Vagina (tissue), 2 donors: ENCODE results near the gene ARHGEF39.

Experiments
- POLR2A ChIP-seq, 2 donors: fragments of 450-650 bp; IDR thresholded peaks; one replicate each; pipeline ENCODE4 v1.6.1; 2017; ENCODE audit warnings: antibody characterized with exemption in 2 of 2, mild to moderate bottlenecking in 2 of 2, moderate library complexity in 2 of 2
- TF ChIP-seq, protein P1 (sequence below), 3 experiments: fragments of 450-650 bp in 2 of 3; fragments of 200-600 bp in 1 of 3; sonication (generic) in 1 of 3; IDR thresholded peaks; one replicate each; pipeline ENCODE4 v1.5.1; 2017 to 2019; ENCODE audit warnings: antibody characterized with exemption in 3 of 3, mild to moderate bottlenecking in 2 of 3, moderate library complexity in 2 of 3

DNA sequence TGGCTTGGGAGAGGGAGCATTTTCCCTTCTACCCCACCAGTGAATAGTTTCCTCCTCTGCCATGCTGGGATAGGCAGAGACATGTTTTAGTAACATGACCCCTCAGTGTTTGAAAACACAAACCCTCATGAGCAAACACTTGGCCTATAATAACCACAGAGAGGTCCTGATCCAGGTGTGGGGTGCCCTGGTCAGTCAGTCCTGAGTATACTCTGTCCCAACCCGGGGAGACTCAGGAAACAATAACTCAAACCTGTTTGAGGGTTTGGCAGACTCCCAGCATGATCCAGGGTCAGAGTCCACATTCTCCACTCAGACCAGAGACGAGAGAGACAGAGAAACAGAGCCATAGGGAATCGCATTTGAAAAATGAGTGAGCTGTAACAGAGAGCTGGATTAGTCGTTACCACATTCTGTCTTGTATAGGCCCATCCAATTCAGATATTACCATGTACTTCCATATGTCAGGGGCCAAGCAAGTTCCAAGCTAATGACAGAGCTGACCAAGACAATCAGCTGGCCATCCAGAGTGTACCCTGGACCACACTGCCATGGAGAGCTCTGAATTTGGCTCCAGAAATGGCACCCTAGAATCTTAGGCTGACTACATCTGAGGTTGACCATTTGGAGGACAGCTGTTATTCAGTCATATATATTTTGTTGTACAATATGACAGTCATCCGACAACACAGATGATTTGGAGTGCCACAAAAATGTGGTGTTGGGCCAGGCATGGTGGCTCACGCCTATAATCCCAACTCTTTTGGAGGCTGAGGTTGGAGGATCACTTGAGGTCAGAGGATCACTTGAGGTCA, 4.5 kb upstream of the ARHGEF39 start:
- TF ChIP-seq, protein P1, sequence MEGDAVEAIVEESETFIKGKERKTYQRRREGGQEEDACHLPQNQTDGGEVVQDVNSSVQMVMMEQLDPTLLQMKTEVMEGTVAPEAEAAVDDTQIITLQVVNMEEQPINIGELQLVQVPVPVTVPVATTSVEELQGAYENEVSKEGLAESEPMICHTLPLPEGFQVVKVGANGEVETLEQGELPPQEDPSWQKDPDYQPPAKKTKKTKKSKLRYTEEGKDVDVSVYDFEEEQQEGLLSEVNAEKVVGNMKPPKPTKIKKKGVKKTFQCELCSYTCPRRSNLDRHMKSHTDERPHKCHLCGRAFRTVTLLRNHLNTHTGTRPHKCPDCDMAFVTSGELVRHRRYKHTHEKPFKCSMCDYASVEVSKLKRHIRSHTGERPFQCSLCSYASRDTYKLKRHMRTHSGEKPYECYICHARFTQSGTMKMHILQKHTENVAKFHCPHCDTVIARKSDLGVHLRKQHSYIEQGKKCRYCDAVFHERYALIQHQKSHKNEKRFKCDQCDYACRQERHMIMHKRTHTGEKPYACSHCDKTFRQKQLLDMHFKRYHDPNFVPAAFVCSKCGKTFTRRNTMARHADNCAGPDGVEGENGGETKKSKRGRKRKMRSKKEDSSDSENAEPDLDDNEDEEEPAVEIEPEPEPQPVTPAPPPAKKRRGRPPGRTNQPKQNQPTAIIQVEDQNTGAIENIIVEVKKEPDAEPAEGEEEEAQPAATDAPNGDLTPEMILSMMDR (IDR thresholded peaks at IDR 0.05) = no peak
- TF ChIP-seq POLR2A (IDR thresholded peaks at IDR 0.05) = no peak
